ENCODE data around the gene VAV2. TPM values are rescaled to one million over a fixed set of nuclear protein-coding genes. Genes with fewer than 3 reads are reported as not detected.

Gene VAV2
- total and polyA plus RNA-seq, 2 of the 4 experiments (the other 2 are of a cell fraction) = 10.8 to 13.4 TPM

- H3K27ac ChIP-seq (ENCODE audit: insufficient read depth, low read length) = no peak overlapping the region
- ATAC-seq (ENCODE audit: low read depth) (no peak), DNase-seq (no peak)
- peaks cover 85% of the 10 kb centered on the region for H4K20me1 ChIP-seq (ENCODE audit: insufficient read depth, low read length)
- H2BK15ac ChIP-seq (ENCODE audit: low read depth, low read length) = no peak overlapping the region
- H3K4me3 ChIP-seq (ENCODE audit: insufficient read depth, low read depth, low read length) = no peak overlapping the region
- H3K9me3 ChIP-seq (ENCODE audit: control insufficient read depth, insufficient read depth, low read length) = no peaks in the 10 kb centered on the region
- no peak overlapping the region for H4K8ac ChIP-seq (ENCODE audit: low read depth in 2 of 2, low read length in 2 of 2)
- no peak overlapping the region for H3K9ac ChIP-seq (ENCODE audit: low read depth, low read length)
- H3K9me1 ChIP-seq (ENCODE audit: insufficient read depth, low read length) = peaks cover 18% of the 10 kb centered on the region; the same call in 1 of the 2 replicates
- no peak overlapping the region for H2BK120ac ChIP-seq (ENCODE audit: low read depth, low read length)
- no peak overlapping the region for H3K23ac ChIP-seq (ENCODE audit: low read depth, low read length)
- peaks cover 29 to 89% of the 10 kb centered on the region in 2 experiments for H3K79me1 ChIP-seq (ENCODE audit: low read depth in 1 of 2, low read length in 2 of 2)
- no peak overlapping the region for H4K91ac ChIP-seq (ENCODE audit: insufficient read depth, low read depth, low read length)
- no peak overlapping the region for H4K5ac ChIP-seq (ENCODE audit: low read depth, low read length)
- intact Hi-C loops (cut with micrococcal nuclease) = no loop called here
- CTCF ChIA-PET = interaction anchor here (0.6 kb wide), 1 partner anchor 18 kb away, joined by 13 read pairs; no protein-coding TSS in a partner anchor
- H3K14ac ChIP-seq (replicated peaks; ENCODE audit: low read depth, low read length) = no peak overlapping the region
- no peaks in the 10 kb centered on the region for H3K27me3 ChIP-seq (ENCODE audit: control insufficient read depth, insufficient read depth, low read length)
- H3K56ac ChIP-seq (ENCODE audit: extremely low read depth, insufficient read depth, low read length) = no peak overlapping the region
- WGBS, 2 experiments (ENCODE audit: extremely low coverage in 2 of 2, insufficient read length in 1 of 2) = 90% methylated on average over 12 of the region's 25 CpGs; no CpG with 5 or more reads in 1 of the 2 experiments
- dilution Hi-C loops (cut with HindIII; ENCODE audit: low sequenced_read_pairs, unreplicated experiment) = no loop called here
- BruUV-seq (replicated peaks) = no TSS peak
- H3K36me3 ChIP-seq (ENCODE audit: control insufficient read depth, insufficient read depth, low read length) = no peaks in the 10 kb centered on the region
- in situ Hi-C loops (cut with MboI; ENCODE audit: low sequenced_read_pairs) = no loop called here
- no peaks in the 10 kb centered on the region for H3K4me1 ChIP-seq (ENCODE audit: control insufficient read depth, insufficient read depth, low read length)
- H3K4ac ChIP-seq (ENCODE audit: low read depth, low read length) = no peak overlapping the region
- no peak overlapping the region for H3K18ac ChIP-seq (ENCODE audit: low read depth, low read length)
- H2AFZ ChIP-seq (replicated peaks; ENCODE audit: low read length, poor library complexity) = no peak overlapping the region
- POLR2A ChIA-PET (ENCODE audit: unreplicated experiment) = no interaction called here
- no peak overlapping the region for H3K4me2 ChIP-seq (ENCODE audit: low read depth, low read length)
- H2BK5ac ChIP-seq (ENCODE audit: low read depth, low read length, poor library complexity, severe bottlenecking) = no peak overlapping the region
- H2AK5ac ChIP-seq (ENCODE audit: low read depth, low read length) = no peak overlapping the region
- no peak overlapping the region for H2BK20ac ChIP-seq (ENCODE audit: low read depth, low read length)
- peak overlapping the region; percentile 29 for H2AK9ac ChIP-seq (replicated peaks; ENCODE audit: low read depth, low read length, poor library complexity)
- no peak for TF ChIP-seq MAZ (IDR thresholded peaks at IDR 0.05; ENCODE audit: borderline replicate concordance, low read depth, low read length)
- no peak for TF ChIP-seq CHD1 (IDR thresholded peaks at IDR 0.05; ENCODE audit: low read depth, low read length)
- no peak for TF ChIP-seq RAD21 (IDR thresholded peaks at IDR 0.05; ENCODE audit: low read length)
- TF ChIP-seq, protein P1, sequence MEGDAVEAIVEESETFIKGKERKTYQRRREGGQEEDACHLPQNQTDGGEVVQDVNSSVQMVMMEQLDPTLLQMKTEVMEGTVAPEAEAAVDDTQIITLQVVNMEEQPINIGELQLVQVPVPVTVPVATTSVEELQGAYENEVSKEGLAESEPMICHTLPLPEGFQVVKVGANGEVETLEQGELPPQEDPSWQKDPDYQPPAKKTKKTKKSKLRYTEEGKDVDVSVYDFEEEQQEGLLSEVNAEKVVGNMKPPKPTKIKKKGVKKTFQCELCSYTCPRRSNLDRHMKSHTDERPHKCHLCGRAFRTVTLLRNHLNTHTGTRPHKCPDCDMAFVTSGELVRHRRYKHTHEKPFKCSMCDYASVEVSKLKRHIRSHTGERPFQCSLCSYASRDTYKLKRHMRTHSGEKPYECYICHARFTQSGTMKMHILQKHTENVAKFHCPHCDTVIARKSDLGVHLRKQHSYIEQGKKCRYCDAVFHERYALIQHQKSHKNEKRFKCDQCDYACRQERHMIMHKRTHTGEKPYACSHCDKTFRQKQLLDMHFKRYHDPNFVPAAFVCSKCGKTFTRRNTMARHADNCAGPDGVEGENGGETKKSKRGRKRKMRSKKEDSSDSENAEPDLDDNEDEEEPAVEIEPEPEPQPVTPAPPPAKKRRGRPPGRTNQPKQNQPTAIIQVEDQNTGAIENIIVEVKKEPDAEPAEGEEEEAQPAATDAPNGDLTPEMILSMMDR (conservative IDR thresholded peaks at IDR 0.05; ENCODE audit: low read depth, low read length) = no peak
- TF ChIP-seq, protein P2, sequence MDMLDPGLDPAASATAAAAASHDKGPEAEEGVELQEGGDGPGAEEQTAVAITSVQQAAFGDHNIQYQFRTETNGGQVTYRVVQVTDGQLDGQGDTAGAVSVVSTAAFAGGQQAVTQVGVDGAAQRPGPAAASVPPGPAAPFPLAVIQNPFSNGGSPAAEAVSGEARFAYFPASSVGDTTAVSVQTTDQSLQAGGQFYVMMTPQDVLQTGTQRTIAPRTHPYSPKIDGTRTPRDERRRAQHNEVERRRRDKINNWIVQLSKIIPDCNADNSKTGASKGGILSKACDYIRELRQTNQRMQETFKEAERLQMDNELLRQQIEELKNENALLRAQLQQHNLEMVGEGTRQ (IDR thresholded peaks at IDR 0.05; ENCODE audit: low read depth, low read length) = no peak
- no peak for TF ChIP-seq RCOR1 (IDR thresholded peaks at IDR 0.05; ENCODE audit: insufficient replicate concordance, low read length)
- no peak for TF ChIP-seq POLR2A (IDR thresholded peaks at IDR 0.05; ENCODE audit: low read depth, low read length)
- TF ChIP-seq RFX5 (IDR thresholded peaks at IDR 0.05; ENCODE audit: low read depth, low read length) = no peak
- TF ChIP-seq FOS (IDR thresholded peaks at IDR 0.05; ENCODE audit: low read depth, low read length) = no peak
- TF ChIP-seq NFE2L2 (IDR thresholded peaks at IDR 0.05; ENCODE audit: low read depth, low read length) = no peak
- TF ChIP-seq, protein P3, sequence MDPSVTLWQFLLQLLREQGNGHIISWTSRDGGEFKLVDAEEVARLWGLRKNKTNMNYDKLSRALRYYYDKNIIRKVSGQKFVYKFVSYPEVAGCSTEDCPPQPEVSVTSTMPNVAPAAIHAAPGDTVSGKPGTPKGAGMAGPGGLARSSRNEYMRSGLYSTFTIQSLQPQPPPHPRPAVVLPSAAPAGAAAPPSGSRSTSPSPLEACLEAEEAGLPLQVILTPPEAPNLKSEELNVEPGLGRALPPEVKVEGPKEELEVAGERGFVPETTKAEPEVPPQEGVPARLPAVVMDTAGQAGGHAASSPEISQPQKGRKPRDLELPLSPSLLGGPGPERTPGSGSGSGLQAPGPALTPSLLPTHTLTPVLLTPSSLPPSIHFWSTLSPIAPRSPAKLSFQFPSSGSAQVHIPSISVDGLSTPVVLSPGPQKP (IDR thresholded peaks at IDR 0.05; ENCODE audit: borderline replicate concordance, low read depth, low read length) = no peak
- no peak for TF ChIP-seq SMC3 (IDR thresholded peaks at IDR 0.05; ENCODE audit: low read depth, low read length)
- TF ChIP-seq MXI1 (IDR thresholded peaks at IDR 0.05; ENCODE audit: borderline replicate concordance, low read depth, low read length) = no peak
- no peak for TF ChIP-seq CEBPB (IDR thresholded peaks at IDR 0.05; ENCODE audit: low read depth, low read length)
- TF ChIP-seq MAFK (IDR thresholded peaks at IDR 0.05; ENCODE audit: low read depth, low read length) = no peak
These were observed 22.2 kb downstream of the VAV2 start for GRCh38 chr9:133969681-133970580.
